GM18526 (cell line): ENCODE results near the gene INTS4.

Source experiments
- POLR2A ChIP-seq: IDR thresholded peaks from 3 replicates; pipeline ENCODE4 v1.6.1; 2011; ENCODE audit not compliant: insufficient read length; ENCODE audit errors: extremely low read depth

The INTS4 gene

GRCh38 chr11:77871855-77872254 lies 122.6 kb downstream of the INTS4 start:
- TF ChIP-seq POLR2A, result no peak

GRCh38 chr11:77868744-77869143 lies 125.7 kb downstream of the INTS4 start:
- no peak for TF ChIP-seq POLR2A

GRCh38 chr11:77866336-77866735 lies 128.1 kb downstream of the INTS4 start:
- TF ChIP-seq POLR2A, result no peak

DNA sequence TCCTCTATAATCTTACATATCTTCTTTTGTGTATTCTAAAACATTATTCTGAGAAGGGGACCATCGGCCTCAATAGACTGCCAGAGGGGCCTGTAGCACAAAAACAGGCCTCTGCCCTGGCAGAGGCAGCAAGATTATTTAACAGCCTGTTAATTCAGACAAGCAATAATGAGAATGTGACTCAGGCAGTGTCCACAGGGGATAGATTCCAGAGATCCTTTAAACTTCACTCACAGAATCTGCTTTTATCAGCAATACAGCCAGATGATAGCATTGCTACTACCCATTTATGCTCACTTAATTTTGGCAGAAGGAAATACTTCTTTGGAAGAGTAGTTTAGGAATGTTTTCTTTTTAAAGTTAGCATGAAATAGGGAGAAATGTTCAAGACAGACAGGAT lies 128.7 kb downstream of the INTS4 start:
- TF ChIP-seq POLR2A, result no peak

GRCh38 chr11:77854838-77855237 lies 139.6 kb downstream of the INTS4 start:
- no peak for TF ChIP-seq POLR2A

- TF ChIP-seq POLR2A, result no peak
Observed at GRCh38 chr11:77851503-77851902, 143.0 kb downstream of the INTS4 start.

- no peak for TF ChIP-seq POLR2A
Observed at GRCh38 chr11:77842441-77843121, 151.9 kb downstream of the INTS4 start.

DNA sequence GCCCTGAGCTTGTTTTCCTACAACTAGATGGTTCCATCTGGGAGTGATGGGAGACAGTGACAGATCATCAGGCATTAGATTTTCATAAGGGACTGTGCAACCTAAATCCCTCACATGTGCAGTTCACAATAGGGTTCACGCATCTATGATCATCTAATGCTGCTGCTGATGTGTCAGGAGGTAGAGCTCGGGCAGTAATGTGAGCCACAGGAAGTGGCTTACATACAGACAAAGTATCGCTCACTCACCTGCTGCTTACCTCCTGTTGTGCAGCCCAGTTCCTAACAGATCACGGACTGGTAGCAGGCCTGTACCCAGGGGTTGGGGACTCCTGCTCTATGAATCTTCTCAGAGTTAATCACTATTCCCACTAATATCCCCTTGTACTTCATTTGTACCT lies 161.2 kb downstream of the INTS4 start:
- no peak for TF ChIP-seq POLR2A

DNA sequence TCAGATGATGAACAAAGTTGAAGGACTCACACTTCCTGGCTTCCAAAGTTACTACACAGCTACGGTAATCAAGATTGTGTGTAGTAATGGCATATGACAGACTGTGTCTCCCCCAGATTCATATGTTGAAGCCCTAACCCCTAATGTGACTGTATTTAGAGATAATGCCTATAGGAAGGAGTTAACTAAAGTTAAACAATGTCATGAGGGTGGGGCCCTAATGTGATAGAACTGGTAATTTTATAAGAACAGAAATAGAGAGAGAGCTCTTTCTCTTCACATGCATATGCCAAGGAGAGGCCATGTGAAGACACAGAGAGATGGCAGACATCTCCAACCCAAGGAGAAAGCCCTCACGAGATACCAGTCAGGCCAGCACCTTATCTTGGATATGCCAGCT lies 165.5 kb downstream of the INTS4 start:
- TF ChIP-seq POLR2A, result no peak
